ENCODE results near the gene CHP2. TPM values are rescaled to one million over a fixed set of nuclear protein-coding genes. Genes with fewer than 3 reads are reported as not detected.

CHP2 gene
- polyA plus RNA-seq, 1 of the 3 experiments (the other 2 are of a cell fraction): not detected

- POLR2A ChIA-PET: no interaction called here
- Histone ChIP-seq H3K27me3 (ENCODE audit: insufficient read depth) (no peaks in the 10 kb centered on the region; the same call in 1 of the 2 replicates), H3K4me3 (ENCODE audit: low read depth in 2 of 2, low read length in 1 of 2) (peak overlapping the region in 1 of 2 experiments; percentile 1; a peak in 1 of 4 replicates), H3K9me2 (no peaks in the 10 kb centered on the region), H3K36me3 (replicated peaks in 1 of 2; ENCODE audit: control insufficient read depth in 1 of 2, insufficient read depth in 2 of 2, low read length in 1 of 2) (no peaks in the 10 kb centered on the region), H3F3A (replicated peaks; ENCODE audit: insufficient read depth) (no peaks in the 10 kb centered on the region), H3K4me1 (ENCODE audit: control insufficient read depth in 1 of 2, insufficient read depth in 2 of 2, low read depth in 1 of 2, low read length in 1 of 2) (peaks cover 0 to 5% of the 10 kb centered on the region in 2 experiments; a peak in 1 of 4 replicates), H3K27ac (ENCODE audit: low read depth in 2 of 2, low read length in 1 of 2) (no peak overlapping the region), H3K9ac (no peak overlapping the region), H3K9me3 (no peaks in the 10 kb centered on the region), H3K79me2 (ENCODE audit: insufficient read depth) (no peaks in the 10 kb centered on the region), H3K4me2 (peak overlapping the region; percentile 55; the same call in 1 of the 2 replicates), H2AFZ (ENCODE audit: low read depth) (0 out of 2 replicates have a peak overlapping the region, but pooled peaks have one; percentile 38), H4K20me1 (ENCODE audit: insufficient read depth) (no peaks in the 10 kb centered on the region)
- WGBS (ENCODE audit: low lambda C conversion rate): 8% methylated on average over 9 of the region's 9 CpGs
- peak; percentile 66 for DNase-seq
- CTCF ChIA-PET: interaction anchor here (0.7 to 3.8 kb wide), 22 partner anchors 8 to 705 kb away, joined by 3 to 47 read pairs (median 4); no protein-coding TSS in a partner anchor
- TF ChIP-seq SMC3 (IDR thresholded peaks at IDR 0.05; ENCODE audit: low read depth, low read length) (peak; percentile 44; the same call in 1 of the 2 replicates), POLR2AphosphoS5 (IDR thresholded peaks at IDR 0.05; ENCODE audit: low read depth, low read length) (no peak), PBX3 (IDR thresholded peaks at IDR 0.05) (no peak), TAF1 (IDR thresholded peaks at IDR 0.05; ENCODE audit: borderline replicate concordance, low read depth, low read length) (no peak), RAD21 (IDR thresholded peaks at IDR 0.05; ENCODE audit: low read length) (peak; percentile 59), CTCF (IDR thresholded peaks at IDR 0.05) (peak; percentile 55), FOSL2 (IDR thresholded peaks at IDR 0.05; ENCODE audit: borderline replicate concordance, low read depth) (no peak)
Observed at GRCh38 chr16:23803591-23804123, 48.8 kb downstream of the CHP2 start.

- Histone ChIP-seq H3K36me3 (replicated peaks in 1 of 2; ENCODE audit: control insufficient read depth in 1 of 2, insufficient read depth in 2 of 2, low read length in 1 of 2) (no peaks in the 10 kb centered on the region), H3F3A (replicated peaks; ENCODE audit: insufficient read depth) (no peaks in the 10 kb centered on the region), H3K27me3 (ENCODE audit: insufficient read depth) (no peaks in the 10 kb centered on the region), H3K4me1 (ENCODE audit: control insufficient read depth in 1 of 2, insufficient read depth in 2 of 2, low read depth in 1 of 2, low read length in 1 of 2) (peaks cover 0 to 5% of the 10 kb centered on the region in 2 experiments; a peak in 1 of 4 replicates), H3K27ac (ENCODE audit: low read depth in 2 of 2, low read length in 1 of 2) (no peak overlapping the region), H3K79me2 (ENCODE audit: insufficient read depth) (no peaks in the 10 kb centered on the region), H3K4me3 (ENCODE audit: low read depth in 2 of 2, low read length in 1 of 2) (no peak overlapping the region), H3K4me2 (no peak overlapping the region), H4K20me1 (ENCODE audit: insufficient read depth) (no peaks in the 10 kb centered on the region), H3K9ac (no peak overlapping the region), H2AFZ (ENCODE audit: low read depth) (no peak overlapping the region), H3K9me2 (no peaks in the 10 kb centered on the region), H3K9me3 (no peaks in the 10 kb centered on the region)
- ChIA-PET POLR2A (no interaction called here), CTCF (interaction anchor here (1.3 to 2.4 kb wide), 4 partner anchors 10 to 446 kb away, joined by 3 to 12 read pairs (median 6); no protein-coding TSS in a partner anchor)
- 0% methylated on average over 1 of the region's 1 CpG for whole genome bisulfite sequencing (ENCODE audit: low lambda C conversion rate)
- DNase-seq: no peak
- TF ChIP-seq RCOR1 (IDR thresholded peaks at IDR 0.05; ENCODE audit: low read length): no peak
- no peak for TF ChIP-seq POLR2AphosphoS5 (IDR thresholded peaks at IDR 0.05; ENCODE audit: low read depth, low read length)
- TF ChIP-seq IRF3 (IDR thresholded peaks at IDR 0.05; ENCODE audit: low read depth, low read length): no peak
- no peak for TF ChIP-seq REST (IDR thresholded peaks at IDR 0.05; ENCODE audit: low read depth, low read length)
- TF ChIP-seq USF2 (IDR thresholded peaks at IDR 0.05; ENCODE audit: borderline replicate concordance, low read depth, low read length): no peak
- TF ChIP-seq GATA2 (CRISPR knock-in tag; IDR thresholded peaks at IDR 0.05): no peak
- TF ChIP-seq GABPA (IDR thresholded peaks at IDR 0.05; ENCODE audit: low read depth): no peak
Observed at GRCh38 chr16:23807028-23807427, 52.2 kb downstream of the CHP2 start.
